CD4-positive, alpha-beta T cell (primary cell): ENCODE data around the gene FYCO1. TPM values are rescaled to one million over a fixed set of nuclear protein-coding genes. Genes with fewer than 3 reads are reported as not detected.

Source experiments
- ATAC-seq: fragments of 200-7000 bp; cut with Tn5 transposase; one replicate; pipeline ENCODE4 v1.10.0; 2022; ENCODE audit warnings: mild to moderate bottlenecking; ENCODE audit not compliant: poor library complexity
- CTCF ChIA-PET: fragments of 350-600 bp; sonication (Branson Sonifier 250); formaldehyde crosslinking; loops from one replicate; lab custom pipeline; 2021; ENCODE audit warnings: antibody characterized with exemption, inconsistent platforms; lab: Charles Lee
- POLR2A ChIA-PET: fragments of 350-600 bp; sonication (Branson Sonifier 250); formaldehyde crosslinking; loops from one replicate; lab custom pipeline; 2021; ENCODE audit warnings: antibody characterized with exemption, inconsistent platforms; lab: Charles Lee
- DNase-seq, 14 experiments: peaks; one replicate each; pipeline ENCODE4 v3.0.0-alpha.2; 2013 to 2020; ENCODE audit warnings: mixed read lengths in 2 of 14
- H3K27ac ChIP-seq, 2 donors: one replicate each; pipeline versions ENCODE4 v1.5.1 to v1.7.0; 2013; ENCODE audit warnings: low read length in 2 of 2, low read depth in 1 of 2, mild to moderate bottlenecking in 1 of 2
- H3K27me3 ChIP-seq, 2 experiments: 1 replicate in 1 of 2; 2 replicates in 1 of 2; pipeline versions ENCODE4 v1.6.1 to v1.7.0; 2013; ENCODE audit warnings: low read length in 2 of 2, control low read depth in 1 of 2, mild to moderate bottlenecking in 1 of 2, moderate library complexity in 1 of 2; ENCODE audit not compliant: insufficient read depth in 2 of 2, control insufficient read depth in 1 of 2
- H3K36me3 ChIP-seq: one replicate; pipeline ENCODE4 v1.6.1; 2013; ENCODE audit warnings: low read length, control low read depth; ENCODE audit not compliant: insufficient read depth
- H3K4me1 ChIP-seq: one replicate; pipeline ENCODE4 v1.6.1; 2013; ENCODE audit warnings: low read length, control low read depth; ENCODE audit not compliant: insufficient read depth
- H3K4me3 ChIP-seq: one replicate; pipeline ENCODE4 v1.5.1; 2013; ENCODE audit warnings: mild to moderate bottlenecking, low read length, moderate library complexity
- H3K9me3 ChIP-seq, 2 experiments: 1 replicate in 1 of 2; 2 replicates in 1 of 2; pipeline versions ENCODE4 v1.6.1 to v1.7.0; 2013; ENCODE audit warnings: low read length in 2 of 2, mild to moderate bottlenecking in 2 of 2, control low read depth in 1 of 2, moderate library complexity in 1 of 2; ENCODE audit not compliant: control insufficient read depth in 1 of 2, insufficient read depth in 1 of 2
- H3K27ac Mint-ChIP-seq: one replicate; pipeline ENCODE4 v1.8.0; 2020; ENCODE audit warnings: mixed read lengths
- H3K27me3 Mint-ChIP-seq: one replicate; pipeline ENCODE4 v1.8.0; 2021; ENCODE audit warnings: mixed read lengths
- H3K36me3 Mint-ChIP-seq: one replicate; pipeline ENCODE4 v1.8.0; 2021; ENCODE audit warnings: low read depth, mixed read lengths
- H3K4me1 Mint-ChIP-seq: one replicate; pipeline ENCODE4 v1.8.0; 2021; ENCODE audit warnings: low read depth, mixed read lengths
- H3K4me3 Mint-ChIP-seq: one replicate; pipeline ENCODE4 v1.8.0; 2020; ENCODE audit warnings: mild to moderate bottlenecking, mixed read lengths
- H3K9me3 Mint-ChIP-seq: one replicate; pipeline ENCODE4 v1.8.0; 2020; ENCODE audit warnings: mixed read lengths
- intact Hi-C, 2 experiments: fragments of 100-400 bp; cut with DNase I in 1 of 2; cut with micrococcal nuclease in 1 of 2; formaldehyde crosslinking; loops; one replicate each; pipeline versions ENCODE4 v1.15.1 to v1.9.0; 2023 to 2025; cut with DNase I, micrococcal nuclease
- total RNA-seq, 174 experiments: library from RNA in 2 of 174; stranded (reverse) in 2 of 174; gene quantifications; one replicate each; pipeline ENCODE4 v1.2.3 and lab custom pipeline; 2021 to 2026
- TF ChIP-seq, protein P1 (sequence below): fragments of 200-600 bp; IDR thresholded peaks from one replicate; pipeline ENCODE4 v1.8.0; 2022; ENCODE audit warnings: antibody characterized with exemption, mild to moderate bottlenecking

Gene FYCO1
- total RNA-seq, 2 experiments from 2014 or later = 17.4 to 20.1 TPM

DNA sequence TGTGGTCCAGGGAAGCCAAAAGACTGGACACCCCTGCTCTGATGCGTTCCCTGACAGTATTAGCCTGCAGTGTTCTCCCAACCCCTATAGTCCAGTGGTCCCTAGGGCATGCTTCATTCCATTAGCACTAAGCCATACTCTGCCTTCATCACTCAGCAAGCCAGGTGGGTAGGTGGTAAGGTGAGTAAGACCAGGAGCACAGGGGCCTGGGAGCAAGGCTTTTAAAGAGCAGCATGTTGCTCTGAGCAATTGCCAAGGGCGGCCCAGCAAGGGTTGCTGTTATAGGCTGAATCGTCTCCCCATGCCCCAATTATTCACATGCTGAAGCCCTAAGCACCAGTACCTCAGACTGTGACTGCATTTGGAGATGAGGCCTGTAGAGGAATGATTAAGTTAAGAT, 41.3 kb downstream of the FYCO1 start:
- Histone ChIP-seq H3K36me3 (peaks cover 93% of the 10 kb centered on the region), H3K27me3 (no peaks in the 10 kb centered on the region), H3K4me3 (no peak overlapping the region), H3K9me3 (no peaks in the 10 kb centered on the region), H3K27ac (no peak overlapping the region), H3K4me1 (peaks cover 59% of the 10 kb centered on the region)
- Mint-ChIP-seq H3K27ac (no peak overlapping the region), H3K4me1 (peaks cover 31% of the 10 kb centered on the region), H3K9me3 (no peaks in the 10 kb centered on the region), H3K36me3 (peaks cover 97% of the 10 kb centered on the region), H3K27me3 (no peaks in the 10 kb centered on the region), H3K4me3 (no peak overlapping the region)
- DNase-seq = no peak
- intact Hi-C loops = loop anchor here in 1 of 2 experiments (5.0 kb wide), 1 partner anchor 38 kb away; no protein-coding TSS in a partner anchor
- CTCF ChIA-PET = interaction anchor here (1.2 kb wide), 2 partner anchors 15 to 125 kb away, joined by 4 read pairs; no protein-coding TSS in a partner anchor
- POLR2A ChIA-PET = no interaction called here
- TF ChIP-seq, protein P1, sequence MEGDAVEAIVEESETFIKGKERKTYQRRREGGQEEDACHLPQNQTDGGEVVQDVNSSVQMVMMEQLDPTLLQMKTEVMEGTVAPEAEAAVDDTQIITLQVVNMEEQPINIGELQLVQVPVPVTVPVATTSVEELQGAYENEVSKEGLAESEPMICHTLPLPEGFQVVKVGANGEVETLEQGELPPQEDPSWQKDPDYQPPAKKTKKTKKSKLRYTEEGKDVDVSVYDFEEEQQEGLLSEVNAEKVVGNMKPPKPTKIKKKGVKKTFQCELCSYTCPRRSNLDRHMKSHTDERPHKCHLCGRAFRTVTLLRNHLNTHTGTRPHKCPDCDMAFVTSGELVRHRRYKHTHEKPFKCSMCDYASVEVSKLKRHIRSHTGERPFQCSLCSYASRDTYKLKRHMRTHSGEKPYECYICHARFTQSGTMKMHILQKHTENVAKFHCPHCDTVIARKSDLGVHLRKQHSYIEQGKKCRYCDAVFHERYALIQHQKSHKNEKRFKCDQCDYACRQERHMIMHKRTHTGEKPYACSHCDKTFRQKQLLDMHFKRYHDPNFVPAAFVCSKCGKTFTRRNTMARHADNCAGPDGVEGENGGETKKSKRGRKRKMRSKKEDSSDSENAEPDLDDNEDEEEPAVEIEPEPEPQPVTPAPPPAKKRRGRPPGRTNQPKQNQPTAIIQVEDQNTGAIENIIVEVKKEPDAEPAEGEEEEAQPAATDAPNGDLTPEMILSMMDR = no peak
- no peak for ATAC-seq

DNA sequence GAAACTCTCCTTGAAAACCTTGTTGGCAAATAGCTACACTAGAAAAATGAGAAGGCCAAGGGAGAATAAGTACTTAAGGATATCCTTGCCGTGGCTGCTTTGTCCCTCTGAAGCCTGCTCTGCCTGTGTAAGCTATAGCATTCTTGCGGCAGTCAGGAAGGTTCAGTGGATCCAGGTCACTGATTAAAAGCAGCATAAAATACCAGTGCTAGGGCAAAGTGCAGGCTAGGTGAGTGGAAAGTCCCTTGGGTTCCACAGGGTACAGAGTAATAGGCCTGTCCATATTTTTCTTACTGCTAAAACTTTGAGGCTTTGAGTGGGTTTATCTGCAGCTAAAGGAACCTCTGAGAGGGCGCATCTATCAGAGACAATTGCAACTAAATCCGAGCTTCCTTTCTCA, 42.1 kb downstream of the FYCO1 start:
- no peaks in the 10 kb centered on the region for H3K27me3 Mint-ChIP-seq
- no peak for ATAC-seq
- H3K27ac Mint-ChIP-seq = no peak overlapping the region
- Histone ChIP-seq H3K27ac (no peak overlapping the region), H3K36me3 (peaks cover 93% of the 10 kb centered on the region), H3K4me1 (peaks cover 63% of the 10 kb centered on the region), H3K4me3 (no peak overlapping the region), H3K9me3 (no peaks in the 10 kb centered on the region), H3K27me3 (no peaks in the 10 kb centered on the region)
- intact Hi-C loops = loop anchor here in 1 of 2 experiments (5.0 kb wide), 1 partner anchor 39 kb away; no protein-coding TSS in a partner anchor
- ChIA-PET CTCF (interaction anchor here (1.2 kb wide), 2 partner anchors 14 to 126 kb away, joined by 4 read pairs; no protein-coding TSS in a partner anchor), POLR2A (interaction anchor here (0.6 kb wide), 1 partner anchor 97 kb away, joined by 3 read pairs; no protein-coding TSS in a partner anchor)
- H3K36me3 Mint-ChIP-seq = peaks cover 97% of the 10 kb centered on the region
- TF ChIP-seq, protein P1 = no peak
- H3K4me3 Mint-ChIP-seq = no peak overlapping the region
- H3K4me1 Mint-ChIP-seq = peaks cover 39% of the 10 kb centered on the region
- DNase-seq = no peak
- H3K9me3 Mint-ChIP-seq = no peaks in the 10 kb centered on the region

DNA sequence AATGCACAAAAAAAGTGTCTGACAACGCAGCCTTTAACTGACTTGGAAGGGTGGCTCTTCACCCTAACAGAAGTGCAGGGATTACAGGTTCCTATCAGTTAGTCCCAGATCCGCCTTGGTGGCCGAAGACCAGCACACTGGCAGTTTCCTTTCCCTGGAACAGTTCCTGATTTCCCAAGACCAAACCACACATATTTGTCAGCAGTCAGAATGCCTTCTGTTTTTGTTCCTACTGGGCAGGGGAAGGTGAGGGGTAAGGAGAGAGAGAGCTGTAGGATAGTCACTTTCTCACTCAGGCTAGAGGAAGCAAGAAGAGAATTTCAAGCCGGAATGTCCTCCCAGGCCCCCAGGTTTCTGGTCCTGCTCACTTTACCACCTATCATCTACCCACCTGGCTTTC, 43.2 kb downstream of the FYCO1 start:
- Mint-ChIP-seq H3K36me3 (peaks cover 97% of the 10 kb centered on the region), H3K4me3 (no peak overlapping the region), H3K27me3 (no peaks in the 10 kb centered on the region), H3K27ac (peak overlapping the region; percentile 80), H3K9me3 (no peaks in the 10 kb centered on the region), H3K4me1 (peaks cover 50% of the 10 kb centered on the region)
- intact Hi-C loops = loop anchor here in 1 of 2 experiments (5.0 kb wide), 1 partner anchor 40 kb away; no protein-coding TSS in a partner anchor
- DNase-seq (no peak), ATAC-seq (no peak)
- Histone ChIP-seq H3K9me3 (no peaks in the 10 kb centered on the region), H3K4me1 (peaks cover 58% of the 10 kb centered on the region), H3K27ac (peak overlapping the region in 1 of 2 donors; percentile 37), H3K4me3 (no peak overlapping the region), H3K27me3 (no peaks in the 10 kb centered on the region), H3K36me3 (peaks cover 93% of the 10 kb centered on the region)
- CTCF ChIA-PET = interaction anchor here (2.6 kb wide), 1 partner anchor 127 kb away, joined by 8 read pairs; no protein-coding TSS in a partner anchor
- TF ChIP-seq, protein P1 = no peak
- POLR2A ChIA-PET = interaction anchor here (1.1 kb wide), 1 partner anchor 116 kb away, joined by 3 read pairs; no protein-coding TSS in a partner anchor
